WTC11 (cell line): ENCODE results near the gene KRTAP5-9.

Experiments
- TP53 ChIP-seq: sonication (generic); formaldehyde crosslinking; IDR thresholded peaks from 2 replicates; pipeline ENCODE4 v1.8.1; 2023; ENCODE audit warnings: mild to moderate bottlenecking, missing genetic modification reagents
- TF ChIP-seq, protein P1 (sequence below): fragments of 200-600 bp; IDR thresholded peaks from 2 replicates; pipeline ENCODE4 v1.8.0; 2022; ENCODE audit warnings: antibody characterized with exemption

DNA sequence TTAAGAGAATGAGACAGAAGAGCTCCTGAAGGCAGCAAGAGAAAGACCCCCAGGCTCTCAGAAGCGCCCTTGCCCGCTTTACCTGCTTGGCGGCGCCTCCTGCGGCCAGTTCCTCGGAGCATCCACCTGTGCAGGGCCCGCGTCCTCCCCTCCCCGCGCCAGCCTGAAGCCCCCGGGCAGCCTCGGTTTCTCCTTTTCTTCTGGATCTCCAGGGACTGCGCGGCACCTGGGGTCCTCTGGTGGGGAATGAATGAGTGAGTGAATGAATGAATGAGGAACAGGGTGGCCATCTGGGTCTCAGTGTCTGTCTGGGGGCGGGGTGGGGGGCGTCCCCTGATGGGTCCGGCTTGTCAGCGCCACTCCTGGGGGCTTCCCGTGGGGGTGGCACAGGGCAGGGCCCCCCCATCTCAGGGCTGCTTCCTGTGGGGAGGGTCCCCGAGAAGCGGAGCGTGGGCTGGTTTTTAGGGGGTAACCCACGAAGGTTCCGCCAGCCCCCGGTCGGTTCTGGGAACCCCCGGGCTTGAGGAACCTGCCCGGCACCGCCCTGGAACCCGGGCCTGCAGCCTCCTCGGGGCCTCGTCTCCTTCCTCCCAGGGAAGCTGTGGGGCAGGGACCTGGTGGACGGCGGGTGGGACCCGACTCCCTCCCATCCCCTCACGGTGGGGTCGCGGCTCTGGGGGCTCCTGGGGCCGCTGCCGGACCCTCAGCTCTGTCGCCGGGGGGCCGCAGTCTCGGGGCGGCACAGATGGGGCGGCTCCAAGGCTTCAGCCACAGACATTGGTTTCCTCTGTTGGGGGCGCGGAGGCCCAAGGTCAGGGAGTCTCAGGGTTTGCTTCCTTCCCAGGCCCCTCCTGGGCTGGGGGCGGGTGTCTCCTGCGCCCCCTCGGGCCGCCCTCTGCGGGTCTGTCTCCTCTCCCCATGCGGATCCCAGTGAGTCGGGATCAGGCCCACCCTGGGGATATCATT lies 29.4 kb upstream of the KRTAP5-9 start:
- TF ChIP-seq, protein P1, sequence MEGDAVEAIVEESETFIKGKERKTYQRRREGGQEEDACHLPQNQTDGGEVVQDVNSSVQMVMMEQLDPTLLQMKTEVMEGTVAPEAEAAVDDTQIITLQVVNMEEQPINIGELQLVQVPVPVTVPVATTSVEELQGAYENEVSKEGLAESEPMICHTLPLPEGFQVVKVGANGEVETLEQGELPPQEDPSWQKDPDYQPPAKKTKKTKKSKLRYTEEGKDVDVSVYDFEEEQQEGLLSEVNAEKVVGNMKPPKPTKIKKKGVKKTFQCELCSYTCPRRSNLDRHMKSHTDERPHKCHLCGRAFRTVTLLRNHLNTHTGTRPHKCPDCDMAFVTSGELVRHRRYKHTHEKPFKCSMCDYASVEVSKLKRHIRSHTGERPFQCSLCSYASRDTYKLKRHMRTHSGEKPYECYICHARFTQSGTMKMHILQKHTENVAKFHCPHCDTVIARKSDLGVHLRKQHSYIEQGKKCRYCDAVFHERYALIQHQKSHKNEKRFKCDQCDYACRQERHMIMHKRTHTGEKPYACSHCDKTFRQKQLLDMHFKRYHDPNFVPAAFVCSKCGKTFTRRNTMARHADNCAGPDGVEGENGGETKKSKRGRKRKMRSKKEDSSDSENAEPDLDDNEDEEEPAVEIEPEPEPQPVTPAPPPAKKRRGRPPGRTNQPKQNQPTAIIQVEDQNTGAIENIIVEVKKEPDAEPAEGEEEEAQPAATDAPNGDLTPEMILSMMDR = no peak
- no peak for TF ChIP-seq TP53
